Activated naive CD4-positive, alpha-beta T cell treated with anti-CD3 and anti-CD28 coated beads, Interleukin-2, amount 50 U/mL, for 16 hours (primary cell): ENCODE data around the gene KIF25.

Experiments
- DNase-seq: peaks from one replicate; pipeline ENCODE4 v3.0.0-alpha.2; 2020

KIF25 gene, protein sequence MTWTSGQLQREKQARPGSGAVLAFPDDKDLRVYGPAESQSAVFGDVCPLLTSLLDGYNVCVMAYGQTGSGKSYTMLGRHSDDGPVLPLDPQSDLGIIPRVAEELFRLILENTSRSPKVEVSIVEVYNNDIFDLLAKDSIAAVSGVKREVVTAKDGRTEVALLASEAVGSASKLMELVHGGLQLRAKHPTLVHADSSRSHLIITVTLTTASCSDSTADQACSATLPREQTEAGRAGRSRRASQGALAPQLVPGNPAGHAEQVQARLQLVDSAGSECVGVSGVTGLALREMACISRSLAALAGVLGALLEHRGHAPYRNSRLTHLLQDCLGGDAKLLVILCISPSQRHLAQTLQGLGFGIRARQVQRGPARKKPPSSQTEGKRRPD

DNA sequence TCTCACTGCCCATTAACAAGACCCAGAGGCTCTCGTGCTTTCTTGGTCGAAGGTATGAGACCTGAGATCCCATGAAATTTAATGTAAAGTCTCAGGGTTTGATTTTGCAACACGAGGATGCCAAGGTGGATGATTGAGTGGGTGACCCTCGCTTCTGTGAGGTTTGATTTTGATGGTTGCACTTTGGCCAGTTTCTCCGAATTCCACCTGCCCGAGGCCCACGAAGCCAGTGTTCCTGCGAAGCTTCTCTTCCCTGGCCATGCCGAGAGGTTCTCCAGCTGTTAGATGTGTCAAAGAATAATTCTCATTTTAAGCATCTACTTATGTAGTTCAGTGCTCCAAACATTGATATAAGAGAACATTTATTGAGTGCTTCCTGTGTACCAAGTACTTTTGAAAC, at the start of gene KIF25:
KIF25 (plus strand) TSS at position 30 of the 400 bp plus-strand sequence. CDS start 31,915 bp downstream, outside the sequence.
- no peak for DNase-seq

DNA sequence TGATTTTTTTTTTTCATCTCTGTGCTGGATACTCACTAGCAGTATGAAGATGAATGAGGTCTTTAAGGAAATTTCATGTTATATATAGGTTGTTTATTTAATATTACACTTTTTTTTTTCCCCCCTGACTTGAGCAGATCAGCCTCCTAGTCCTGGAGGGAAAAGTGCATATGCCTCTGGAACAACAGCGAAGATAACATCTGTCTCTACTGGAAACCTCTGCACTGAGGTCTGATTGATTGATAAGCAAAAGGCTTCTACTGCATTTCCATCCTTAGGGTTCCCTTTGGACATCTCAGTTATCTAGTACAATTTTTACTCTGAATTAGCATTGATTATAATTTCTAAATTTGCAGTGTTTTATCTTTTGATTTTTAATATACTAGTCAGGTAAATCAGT, 49.8 kb upstream of the KIF25 start:
- no peak for DNase-seq

DNA sequence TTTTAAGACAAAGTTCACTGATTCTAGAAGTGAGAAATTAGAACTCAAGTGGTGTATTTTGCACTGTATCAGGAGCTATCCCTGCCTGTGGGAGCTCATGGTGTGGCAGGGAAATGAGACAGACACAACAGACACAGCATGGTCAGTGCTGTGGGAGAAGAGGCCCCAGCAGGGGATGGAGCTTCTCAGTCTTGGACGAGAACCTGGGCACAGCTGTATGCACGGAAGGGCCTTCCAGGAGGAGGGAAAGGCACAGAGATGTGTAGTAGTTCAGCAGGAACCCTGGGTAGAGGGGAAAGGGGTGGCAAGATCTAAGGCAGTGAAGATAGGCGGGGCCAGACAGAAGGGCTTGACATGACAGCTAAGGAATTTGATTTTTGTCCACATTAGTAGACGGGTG, 48.8 kb upstream of the KIF25 start:
- no peak for DNase-seq

- no peak for DNase-seq
Observed at GRCh38 chr6:167949121-167949684, 48.3 kb upstream of the KIF25 start.

DNA sequence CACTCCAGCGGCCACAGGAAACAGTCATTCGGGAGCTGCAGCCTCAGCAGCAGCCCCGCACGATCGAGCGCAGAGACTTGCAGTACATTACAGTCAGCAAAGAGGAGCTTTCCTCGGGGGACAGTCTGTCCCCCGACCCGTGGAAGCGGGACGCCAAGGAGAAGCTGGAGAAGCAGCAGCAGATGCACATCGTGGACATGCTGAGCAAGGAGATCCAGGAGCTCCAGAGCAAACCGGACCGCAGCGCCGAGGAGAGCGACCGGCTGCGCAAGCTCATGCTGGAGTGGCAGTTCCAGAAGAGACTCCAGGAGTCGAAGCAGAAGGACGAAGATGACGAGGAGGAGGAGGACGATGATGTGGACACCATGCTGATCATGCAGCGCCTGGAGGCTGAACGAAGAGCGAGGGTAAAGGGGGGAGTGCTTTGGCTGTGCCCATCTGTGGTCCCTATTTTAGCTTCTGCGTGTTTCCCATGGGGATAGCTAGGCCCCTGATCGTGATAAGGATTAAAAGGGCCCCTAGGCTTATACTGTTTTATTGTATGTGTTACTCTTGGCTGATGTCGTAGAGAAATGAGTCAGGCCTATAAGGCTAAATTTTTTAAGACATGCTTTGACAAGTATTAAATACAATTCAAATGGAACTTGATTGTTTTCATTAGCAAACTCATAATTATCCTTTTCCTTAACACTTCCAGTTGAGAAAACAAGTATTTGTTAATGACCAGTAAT, 45.5 kb upstream of the KIF25 start:
- no peak for DNase-seq

GRCh38 chr6:167952512-167952859, 45.0 kb upstream of the KIF25 start:
- no peak for DNase-seq

DNA sequence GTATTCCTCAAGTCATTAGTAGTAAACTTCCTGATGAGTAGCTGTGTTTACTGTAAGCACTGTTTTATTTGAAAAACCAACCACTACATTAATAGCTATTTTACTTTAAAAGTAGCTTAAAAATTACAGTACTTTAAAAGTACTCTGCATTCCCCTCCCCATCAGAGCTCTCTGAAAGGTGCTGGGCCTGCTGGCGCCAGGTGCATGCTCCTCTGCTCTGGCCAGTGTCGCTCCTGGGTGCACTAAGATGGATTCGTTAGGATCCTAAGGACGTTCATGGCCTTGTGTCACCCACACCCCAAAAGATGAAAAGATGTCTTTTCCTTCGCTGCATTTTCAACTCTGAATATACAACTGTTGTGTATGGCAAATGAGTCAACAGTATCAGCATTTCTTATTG, 43.9 kb upstream of the KIF25 start:
- no peak for DNase-seq

DNA sequence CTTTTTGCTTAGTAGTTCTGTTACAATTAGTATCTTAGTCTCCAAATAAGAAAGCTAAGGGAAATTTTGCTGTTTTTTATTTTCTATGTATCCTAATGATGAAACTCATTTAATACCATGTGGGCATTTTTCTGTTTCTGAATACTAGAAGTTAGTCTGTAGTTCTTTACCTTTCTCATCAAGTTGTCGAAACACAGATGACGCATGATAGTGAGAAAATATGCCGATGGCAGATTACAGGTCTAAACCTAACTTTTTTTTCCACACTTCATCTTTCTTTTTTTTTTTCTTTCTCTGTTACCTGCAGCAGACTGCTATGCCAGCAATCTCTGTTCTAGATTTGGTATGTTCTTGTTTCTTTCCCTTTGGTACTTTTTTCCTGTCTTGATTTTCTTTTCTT, 43.3 kb upstream of the KIF25 start:
- DNase-seq = no peak

DNA sequence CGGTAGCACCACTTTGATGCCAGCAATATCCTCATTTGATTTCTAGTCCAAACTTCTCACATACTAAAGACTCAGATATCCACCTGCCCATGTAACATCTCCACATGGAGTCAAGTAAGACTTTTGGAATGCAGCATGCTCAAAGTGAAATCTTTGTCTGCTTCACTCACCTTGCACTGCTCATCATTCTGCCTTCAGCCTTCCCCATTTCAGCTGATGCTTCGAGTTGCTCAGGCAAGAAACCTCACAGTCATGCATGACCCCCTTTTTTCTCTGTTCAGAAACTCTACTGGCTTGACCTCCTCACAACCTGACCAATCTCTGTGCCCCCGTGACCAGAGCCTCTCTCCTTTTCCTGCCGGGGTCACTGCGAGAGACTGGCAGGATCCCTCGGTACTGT, 41.0 kb upstream of the KIF25 start:
- DNase-seq = no peak

DNA sequence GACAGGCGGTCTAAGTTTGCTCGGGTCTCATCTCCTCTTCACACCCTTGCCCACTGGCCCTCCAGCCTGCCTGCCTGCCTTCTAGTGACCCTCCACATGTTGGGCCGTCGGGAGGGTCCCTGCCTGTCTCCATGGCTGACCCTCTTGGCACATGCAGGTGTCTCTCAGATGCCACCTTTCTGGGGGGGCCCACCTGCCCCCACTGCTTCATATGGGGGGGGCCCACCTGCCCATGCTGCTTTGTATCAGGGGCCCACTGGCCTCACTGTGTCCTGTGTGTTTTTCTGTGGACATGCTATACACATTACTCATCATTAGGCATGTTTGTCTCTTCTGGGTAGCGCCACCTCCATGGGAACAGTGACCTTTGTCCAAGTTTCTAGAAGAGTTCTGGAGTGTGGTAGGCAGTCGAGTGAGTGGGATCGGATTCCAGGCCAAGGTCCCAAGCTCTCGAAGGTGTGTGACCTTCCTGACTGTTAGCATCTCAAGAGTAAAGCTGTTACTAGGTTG, 40.4 kb upstream of the KIF25 start:
- DNase-seq = no peak

DNA sequence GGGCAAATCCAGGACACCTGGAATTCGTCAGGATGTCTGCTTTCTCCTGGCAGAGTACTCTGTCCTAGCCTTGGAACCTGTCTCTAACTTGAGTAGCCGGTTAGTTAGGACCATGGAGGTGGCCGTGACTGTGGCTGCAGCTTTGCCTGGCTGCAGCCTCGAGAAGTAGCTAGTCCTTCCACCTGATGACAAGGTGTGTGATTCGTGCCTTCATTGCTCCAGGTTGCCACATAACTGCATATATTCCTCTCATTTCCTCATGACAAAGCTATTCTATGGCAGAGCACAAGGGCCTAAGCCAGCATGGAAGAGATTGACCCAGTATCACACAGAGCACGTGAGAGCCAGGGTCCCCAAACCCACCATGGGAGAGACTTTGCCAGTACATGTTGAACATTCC, 39.8 kb upstream of the KIF25 start:
- DNase-seq = no peak

GRCh38 chr6:167960579-167960978, 36.9 kb upstream of the KIF25 start:
- DNase-seq = no peak

GRCh38 chr6:167962711-167963110, 34.8 kb upstream of the KIF25 start:
- DNase-seq = no peak

DNA sequence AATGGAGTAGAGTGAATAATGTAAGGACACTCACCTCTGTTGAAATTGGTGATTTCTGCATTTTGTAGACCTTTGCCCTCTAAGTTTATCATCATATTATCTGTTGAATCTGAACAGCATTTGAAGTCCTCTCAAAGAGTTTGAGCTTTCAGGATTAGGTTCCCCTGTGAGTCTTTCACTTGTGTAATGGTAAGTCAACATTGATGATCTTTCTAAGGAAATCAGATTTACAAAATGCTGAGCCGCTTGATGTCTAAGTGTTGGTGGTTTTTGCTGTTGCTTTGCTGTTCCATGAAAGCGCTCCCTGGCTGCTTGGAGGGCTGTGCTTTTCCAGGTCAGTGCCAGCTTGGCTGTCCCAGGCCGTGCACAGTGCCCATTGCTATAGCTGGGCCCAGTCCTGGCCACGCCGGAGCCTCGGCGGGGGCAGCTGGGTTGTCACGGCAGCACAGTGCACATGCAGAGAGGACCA, 33.8 kb upstream of the KIF25 start:
- DNase-seq = no peak

DNA sequence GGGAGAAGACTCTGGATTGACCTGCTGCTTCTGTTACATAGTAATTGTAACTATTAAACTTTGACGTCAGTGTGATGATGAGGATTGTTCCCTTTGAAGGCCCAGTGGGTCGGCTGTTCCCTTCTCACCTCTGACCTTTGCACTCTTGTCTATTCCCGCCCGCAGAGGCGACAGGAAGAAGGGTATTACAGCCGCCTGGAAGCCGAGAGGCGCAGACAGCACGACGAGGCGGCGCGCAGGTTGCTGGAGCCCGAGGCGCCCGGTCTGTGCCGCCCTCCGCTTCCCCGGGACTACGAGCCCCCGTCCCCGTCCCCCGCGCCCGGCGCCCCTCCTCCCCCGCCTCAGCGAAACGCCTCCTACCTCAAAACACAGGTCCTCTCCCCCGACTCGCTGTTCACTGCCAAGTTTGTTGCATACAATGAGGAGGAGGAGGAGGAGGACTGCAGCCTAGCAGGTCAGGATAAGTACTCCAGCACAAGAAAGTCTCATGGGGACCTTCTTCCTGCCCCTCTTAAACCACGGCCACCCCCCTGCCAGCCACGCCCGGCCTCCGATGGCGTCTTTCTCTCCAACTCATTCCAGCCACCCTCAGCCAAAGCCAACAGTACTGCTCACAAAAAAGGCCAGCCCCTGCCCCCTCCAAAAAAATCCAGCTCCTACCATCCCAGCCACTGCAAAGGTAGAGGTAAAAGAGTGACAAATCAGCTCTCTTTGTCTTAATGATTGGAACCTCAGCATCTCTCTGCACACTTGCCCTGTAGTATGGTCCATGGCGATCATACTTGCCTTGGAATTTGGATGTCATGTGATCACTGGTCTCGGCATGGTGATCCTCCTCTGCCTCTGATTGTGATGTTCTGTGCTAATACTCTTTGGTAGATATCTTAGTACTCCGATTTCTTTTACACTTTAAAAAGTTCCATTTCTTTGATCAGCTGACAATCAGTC, 31.6 kb upstream of the KIF25 start:
- DNase-seq = no peak

GRCh38 chr6:167966540-167966905, 30.9 kb upstream of the KIF25 start:
- no peak for DNase-seq

GRCh38 chr6:167968091-167968490, 29.4 kb upstream of the KIF25 start:
- DNase-seq = no peak

- no peak for DNase-seq
Observed at GRCh38 chr6:167970230-167970629, 27.2 kb upstream of the KIF25 start.

- no peak for DNase-seq
Observed at GRCh38 chr6:167972193-167972592, 25.3 kb upstream of the KIF25 start.

DNA sequence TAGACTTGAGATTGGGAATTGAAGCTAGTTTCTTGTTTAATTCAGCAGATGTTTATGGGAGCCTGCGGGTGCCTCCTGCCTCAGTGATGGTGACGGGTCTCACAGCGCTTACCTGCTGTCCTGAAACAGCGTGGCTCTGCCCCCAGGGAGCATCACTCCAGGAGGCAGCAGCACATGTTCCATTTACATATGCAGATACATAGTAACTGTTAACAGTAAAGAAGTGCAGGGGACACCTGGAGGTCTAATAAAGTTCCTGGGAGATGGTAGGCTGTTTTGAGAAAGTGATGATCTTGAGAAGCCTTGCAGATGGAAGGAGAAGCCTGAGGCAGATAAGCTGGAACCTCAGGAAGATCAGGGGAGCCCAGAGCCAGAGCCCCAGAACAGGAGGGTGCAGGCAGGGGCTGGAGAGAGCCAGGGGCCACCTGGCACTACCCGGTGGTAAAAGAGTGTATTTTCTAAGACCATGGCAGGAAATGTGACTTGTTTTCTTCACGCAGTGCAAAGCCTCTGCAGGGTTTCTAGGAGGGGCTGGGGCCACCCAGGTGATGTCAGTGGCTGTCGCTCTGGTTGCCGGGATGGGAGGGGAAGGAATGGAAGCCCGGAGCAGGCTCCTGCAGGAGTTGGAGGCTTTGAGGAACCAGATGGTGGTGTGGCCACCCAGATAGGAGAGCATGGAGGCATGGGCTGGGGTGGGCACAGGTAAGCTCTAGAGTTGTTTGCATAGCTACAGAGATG, 24.2 kb upstream of the KIF25 start:
- no peak for DNase-seq

DNA sequence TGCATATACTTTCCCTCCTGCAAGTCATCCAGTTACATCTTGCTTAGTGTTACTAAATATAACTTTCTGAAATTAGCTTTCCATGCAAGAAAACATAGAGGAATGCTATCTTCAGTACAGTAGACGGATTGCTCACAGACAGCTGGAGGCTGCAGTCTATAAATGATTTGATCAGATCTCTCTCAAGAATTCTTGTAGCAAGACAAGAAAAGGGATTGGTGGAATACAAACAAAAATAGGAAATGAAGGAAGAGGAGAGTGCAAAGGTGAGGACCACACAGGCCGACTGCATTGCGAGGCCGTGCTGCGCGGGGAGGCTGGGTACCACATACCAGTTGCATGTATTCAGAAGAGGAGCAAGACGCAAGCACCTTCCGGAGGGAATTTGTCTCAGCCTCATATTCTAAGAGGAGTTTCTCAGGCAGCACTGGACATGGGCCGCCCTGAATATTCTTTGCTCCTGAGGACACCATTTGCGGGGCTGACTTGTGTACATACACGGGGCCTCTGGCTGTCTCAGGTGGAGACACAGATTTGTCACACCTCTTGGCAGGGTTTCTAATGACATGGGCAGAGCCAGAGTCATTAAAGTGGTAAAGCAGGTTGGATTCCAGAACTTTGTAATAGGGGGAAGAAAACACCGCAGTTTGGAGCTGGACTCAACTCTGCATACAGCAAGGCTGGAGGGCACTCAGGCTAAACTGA, 22.7 kb upstream of the KIF25 start:
- DNase-seq = no peak
